BE2C (cell line): ENCODE data around the gene ANKRD34A.

Source experiments
- DNase-seq: peaks from one replicate; pipeline ENCODE4 v3.0.0-alpha.2; 2020
- H3K27me3 ChIP-seq: fragments of 250-450 bp; sonication (Bioruptor Pico); 2 replicates; pipeline ENCODE4 v1.5.1; 2020; ENCODE audit warnings: mild to moderate bottlenecking
- H3K36me3 ChIP-seq: fragments of 250-450 bp; sonication (Bioruptor Pico); 2 replicates; pipeline ENCODE4 v1.5.1; 2020; ENCODE audit warnings: mild to moderate bottlenecking
- H3K4me1 ChIP-seq: fragments of 250-450 bp; sonication (Bioruptor Pico); 2 replicates; pipeline ENCODE4 v1.5.1; 2020
- H3K4me3 ChIP-seq: 2 replicates; pipeline ENCODE4 v1.5.1; 2011; ENCODE audit warnings: low read depth, low read length
- H3K9me3 ChIP-seq: fragments of 250-450 bp; sonication (Bioruptor Pico); 2 replicates; pipeline ENCODE4 v1.5.1; 2020
- TF ChIP-seq, protein P1 (sequence below): IDR thresholded peaks from 2 replicates; pipeline ENCODE4 v1.5.1; 2012; ENCODE audit warnings: mild to moderate bottlenecking, low read depth, low read length

ANKRD34A gene

DNA sequence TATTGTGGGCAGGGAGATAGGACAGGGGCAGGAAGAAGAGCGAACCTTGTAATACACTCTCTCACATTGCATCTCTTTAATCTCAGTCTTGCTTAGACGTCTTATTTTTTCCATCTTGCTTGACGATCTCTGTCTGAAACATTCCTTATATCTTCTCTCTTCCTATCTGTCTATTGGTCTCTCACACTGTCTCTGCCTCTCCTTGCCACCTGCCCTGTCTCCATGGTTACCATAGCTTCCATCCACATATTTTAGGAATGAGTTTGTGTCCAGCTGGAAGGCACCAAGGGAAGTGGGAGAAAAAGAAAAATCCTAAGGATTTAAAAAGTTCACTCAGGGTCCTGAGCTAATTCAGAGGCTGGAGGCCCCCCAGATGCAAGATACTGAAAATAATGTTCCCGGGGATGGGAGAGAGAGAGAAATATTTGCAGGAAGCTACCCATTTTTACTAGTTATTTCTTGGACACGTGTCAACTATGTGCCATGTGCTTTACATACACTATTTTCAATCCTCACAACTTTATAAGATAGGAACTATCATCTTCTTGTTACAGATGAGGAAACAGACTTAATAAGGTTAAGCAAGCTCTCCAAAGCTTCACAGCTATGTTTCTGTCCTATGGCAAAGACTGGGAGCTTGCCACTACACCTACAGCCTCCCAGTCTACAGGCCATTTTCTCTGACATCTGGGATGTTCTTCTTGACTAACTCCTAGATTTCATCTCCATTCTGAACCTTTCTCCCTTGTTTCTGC is 933 bp downstream of the ANKRD34A start:
- no peaks in the 10 kb centered on the region for H3K27me3 ChIP-seq
- H3K36me3 ChIP-seq: no peaks in the 10 kb centered on the region
- H3K4me3 ChIP-seq: peak overlapping the region; percentile 88
- peaks cover 4% of the 10 kb centered on the region for H3K4me1 ChIP-seq
- TF ChIP-seq, protein P1, sequence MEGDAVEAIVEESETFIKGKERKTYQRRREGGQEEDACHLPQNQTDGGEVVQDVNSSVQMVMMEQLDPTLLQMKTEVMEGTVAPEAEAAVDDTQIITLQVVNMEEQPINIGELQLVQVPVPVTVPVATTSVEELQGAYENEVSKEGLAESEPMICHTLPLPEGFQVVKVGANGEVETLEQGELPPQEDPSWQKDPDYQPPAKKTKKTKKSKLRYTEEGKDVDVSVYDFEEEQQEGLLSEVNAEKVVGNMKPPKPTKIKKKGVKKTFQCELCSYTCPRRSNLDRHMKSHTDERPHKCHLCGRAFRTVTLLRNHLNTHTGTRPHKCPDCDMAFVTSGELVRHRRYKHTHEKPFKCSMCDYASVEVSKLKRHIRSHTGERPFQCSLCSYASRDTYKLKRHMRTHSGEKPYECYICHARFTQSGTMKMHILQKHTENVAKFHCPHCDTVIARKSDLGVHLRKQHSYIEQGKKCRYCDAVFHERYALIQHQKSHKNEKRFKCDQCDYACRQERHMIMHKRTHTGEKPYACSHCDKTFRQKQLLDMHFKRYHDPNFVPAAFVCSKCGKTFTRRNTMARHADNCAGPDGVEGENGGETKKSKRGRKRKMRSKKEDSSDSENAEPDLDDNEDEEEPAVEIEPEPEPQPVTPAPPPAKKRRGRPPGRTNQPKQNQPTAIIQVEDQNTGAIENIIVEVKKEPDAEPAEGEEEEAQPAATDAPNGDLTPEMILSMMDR: no peak
- no peak for DNase-seq
- H3K9me3 ChIP-seq: no peaks in the 10 kb centered on the region

DNA sequence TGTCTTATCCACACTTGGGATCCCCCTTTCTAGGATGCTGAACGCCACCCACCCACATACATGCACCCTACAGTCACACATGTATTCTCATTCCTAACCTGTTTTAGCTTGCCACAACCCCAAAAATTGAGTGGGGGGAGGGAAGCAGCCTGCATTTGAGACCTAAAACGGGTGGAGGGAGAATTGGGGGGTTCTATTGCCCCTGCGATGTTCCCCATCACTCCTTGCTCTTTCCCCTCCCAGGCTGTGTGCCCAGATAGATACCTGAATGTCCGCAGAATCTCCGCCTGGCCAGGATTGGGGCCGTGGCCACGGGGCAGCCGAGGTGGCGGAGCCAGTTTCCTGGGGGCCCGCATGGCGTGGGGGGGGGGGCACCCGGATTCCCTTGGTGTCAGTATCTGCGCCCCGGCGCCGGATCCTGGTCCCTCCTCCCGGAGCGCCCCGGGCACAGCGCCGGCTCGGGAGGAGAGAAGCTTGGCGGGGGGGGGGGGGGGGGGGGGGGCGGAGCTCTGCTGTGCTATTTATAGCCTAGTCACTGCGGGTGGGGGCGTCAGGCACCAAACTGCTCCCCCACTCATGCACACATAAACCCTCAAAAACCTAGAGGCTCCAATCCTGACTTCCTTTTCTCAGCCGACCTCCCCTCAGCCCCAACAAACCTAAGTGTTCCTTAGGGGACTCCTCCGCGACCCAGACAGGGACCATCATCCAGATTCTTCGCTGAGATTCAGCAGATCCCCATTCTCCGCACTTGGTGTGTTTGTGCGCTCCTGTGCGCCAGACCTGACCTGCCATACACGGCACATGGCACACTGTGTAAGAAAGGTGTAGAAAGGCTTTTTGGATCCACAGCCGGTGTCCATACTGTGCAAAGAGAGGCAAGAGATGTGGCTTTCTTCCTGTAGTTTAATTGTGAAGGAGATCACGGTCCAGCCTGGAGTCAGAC is 1.9 kb downstream of the ANKRD34A start:
- TF ChIP-seq, protein P1: no peak
- no peak for DNase-seq
- Histone ChIP-seq H3K4me1 (peaks cover 8% of the 10 kb centered on the region), H3K27me3 (no peaks in the 10 kb centered on the region), H3K36me3 (no peaks in the 10 kb centered on the region), H3K4me3 (peak overlapping the region; percentile 88), H3K9me3 (no peaks in the 10 kb centered on the region)

DNA sequence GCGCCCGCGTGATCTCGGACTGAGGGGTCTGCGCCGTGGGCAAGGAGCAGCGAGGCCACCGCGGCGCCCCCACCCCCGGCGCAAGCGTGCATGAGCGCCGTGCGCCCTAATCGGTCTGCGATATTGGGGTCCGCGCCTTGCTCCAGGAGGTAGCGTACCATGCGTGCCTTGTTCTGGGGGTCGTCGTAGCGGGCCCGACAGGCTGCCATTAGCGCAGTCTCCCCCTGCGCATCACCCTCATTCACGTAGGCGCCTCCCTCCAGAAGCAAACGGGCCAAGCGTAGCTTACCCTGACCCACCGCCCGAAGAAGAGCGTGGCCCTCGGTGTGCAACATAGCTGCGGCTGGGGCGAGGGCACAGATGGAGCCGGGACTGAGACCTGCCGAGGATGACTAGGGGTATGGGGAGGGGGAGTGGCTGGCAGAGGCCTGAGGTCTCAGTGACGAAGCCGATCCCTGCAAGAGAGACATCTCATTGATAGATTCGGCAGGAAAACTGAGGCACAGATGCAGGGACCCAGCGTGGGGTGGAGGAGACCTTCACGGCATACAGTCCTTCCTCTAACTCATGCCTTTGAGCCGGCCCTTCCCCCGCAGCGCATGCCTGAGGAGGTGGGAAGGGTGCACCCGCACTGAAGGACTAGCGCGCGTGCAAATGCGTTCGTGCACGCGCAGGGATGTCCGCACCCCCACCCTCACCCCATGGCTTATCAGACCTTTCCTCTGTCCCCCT is 2.8 kb downstream of the ANKRD34A start:
- no peaks in the 10 kb centered on the region for H3K36me3 ChIP-seq
- H3K9me3 ChIP-seq: no peaks in the 10 kb centered on the region
- peak overlapping the region; percentile 88 for H3K4me3 ChIP-seq
- peaks cover 8% of the 10 kb centered on the region for H3K4me1 ChIP-seq
- peak; percentile 35 for DNase-seq
- H3K27me3 ChIP-seq: no peaks in the 10 kb centered on the region
- TF ChIP-seq, protein P1: no peak

DNA sequence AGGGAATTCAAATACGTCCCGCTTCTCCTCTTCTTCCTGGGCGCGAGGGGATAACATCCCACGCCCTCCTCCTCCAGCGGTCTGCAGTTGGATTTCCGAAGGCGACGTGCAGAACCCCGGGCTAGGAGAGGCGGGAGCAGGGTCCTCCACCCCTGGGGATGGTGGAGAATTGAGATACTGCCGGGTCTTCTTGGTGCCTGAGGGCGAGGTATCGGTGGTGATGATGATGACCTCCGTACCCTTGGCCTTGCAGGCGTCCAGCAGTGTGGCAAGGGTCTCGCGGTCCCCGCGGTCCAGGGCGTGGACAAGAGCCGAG is 3.3 kb downstream of the ANKRD34A start:
- Histone ChIP-seq H3K36me3 (no peaks in the 10 kb centered on the region), H3K4me1 (peaks cover 8% of the 10 kb centered on the region), H3K9me3 (no peaks in the 10 kb centered on the region), H3K27me3 (no peaks in the 10 kb centered on the region), H3K4me3 (peak overlapping the region; percentile 88)
- DNase-seq: peak; percentile 21
- TF ChIP-seq, protein P1: no peak

DNA sequence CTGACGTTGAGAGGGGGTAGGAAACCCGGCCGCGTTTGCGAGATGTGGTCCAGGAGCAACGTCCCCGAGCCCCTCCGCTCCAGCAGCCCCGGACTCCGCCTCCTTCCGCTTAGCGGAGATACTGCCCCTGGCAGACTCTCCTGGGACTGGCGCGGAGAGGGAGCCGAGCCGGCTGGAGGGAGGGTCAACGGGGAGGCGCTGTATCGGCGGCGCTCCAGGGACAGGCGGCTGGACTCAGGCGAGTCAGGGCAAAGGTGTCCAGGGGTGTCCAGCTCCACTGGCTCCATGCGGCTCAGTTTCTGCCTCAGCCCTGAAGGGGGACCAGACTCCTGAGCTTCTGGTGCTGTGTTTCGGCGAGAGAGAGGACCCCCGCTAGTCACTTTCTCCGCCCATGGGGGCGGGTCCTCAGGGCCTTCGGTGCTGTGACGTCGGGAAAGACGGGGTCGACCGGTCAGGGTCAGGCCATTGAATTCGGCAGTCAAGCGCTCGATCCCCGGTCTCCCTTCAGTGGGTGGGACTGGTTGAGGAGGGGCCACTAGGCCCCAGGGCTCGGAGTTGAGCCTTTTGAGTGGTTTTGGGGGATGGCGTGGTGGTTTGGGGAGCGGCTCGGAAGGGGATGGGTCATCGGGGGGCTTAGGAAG is 3.8 kb downstream of the ANKRD34A start:
- DNase-seq: peak; percentile 94
- Histone ChIP-seq H3K9me3 (no peaks in the 10 kb centered on the region), H3K4me1 (peaks cover 8% of the 10 kb centered on the region), H3K36me3 (no peaks in the 10 kb centered on the region), H3K27me3 (no peaks in the 10 kb centered on the region), H3K4me3 (peak overlapping the region; percentile 88)
- TF ChIP-seq, protein P1: peak; percentile 1; the same call in 1 of the 2 replicates
